Measurements from ENCODE around the gene TARBP1. TPM values are rescaled to one million over a fixed set of nuclear protein-coding genes. Genes with fewer than 3 reads are reported as not detected.

The TARBP1 gene
- total and polyA plus RNA-seq, 2 of the 13 experiments (the other 11 are each of a cell fraction or from before 2014, with no cell fraction given): 37.7 to 67.0 TPM

GRCh38 chr1:234355782-234356510, 123.0 kb downstream of the TARBP1 start (continued):
- TF ChIP-seq ZNF800 (CRISPR knock-in tag; IDR thresholded peaks at IDR 0.05) (no peak), HDAC1 (CRISPR knock-in tag; IDR thresholded peaks at IDR 0.05) (peak; percentile 56; the same call in 1 of the 2 replicates), FOXA1 (IDR thresholded peaks at IDR 0.05) (no peak), FOXA1 (CRISPR knock-in tag; IDR thresholded peaks at IDR 0.05) (peak; percentile 59; the same call in 1 of the 2 replicates), ZNF234 (CRISPR knock-in tag; conservative IDR thresholded peaks at IDR 0.05) (no peak), MED8 (CRISPR knock-in tag; IDR thresholded peaks at IDR 0.05; ENCODE audit: insufficient replicate concordance) (no peak), ZNF547 (CRISPR knock-in tag; IDR thresholded peaks at IDR 0.05) (no peak), ZNF609 (CRISPR knock-in tag; IDR thresholded peaks at IDR 0.05; ENCODE audit: borderline replicate concordance) (peak; percentile 43; the same call in 1 of the 2 replicates), ZNF33A (CRISPR knock-in tag; IDR thresholded peaks at IDR 0.05; ENCODE audit: borderline replicate concordance) (no peak), SNAPC2 (CRISPR knock-in tag; IDR thresholded peaks at IDR 0.05) (no peak), DNMT3B (CRISPR knock-in tag; conservative IDR thresholded peaks at IDR 0.05) (no peak), SAP130 (CRISPR knock-in tag; IDR thresholded peaks at IDR 0.05; ENCODE audit: low read depth) (0 out of 2 replicates have a peak, but pooled peaks have one; percentile 26), SNAI1 (CRISPR knock-in tag; IDR thresholded peaks at IDR 0.05; ENCODE audit: borderline replicate concordance) (no peak), ZBTB14 (CRISPR knock-in tag; IDR thresholded peaks at IDR 0.05) (no peak), LCORL (IDR thresholded peaks at IDR 0.05) (no peak), LCORL (CRISPR knock-in tag; IDR thresholded peaks at IDR 0.05) (no peak), ZNF232 (CRISPR knock-in tag; IDR thresholded peaks at IDR 0.05; ENCODE audit: borderline replicate concordance) (no peak), ZNF614 (CRISPR knock-in tag; IDR thresholded peaks at IDR 0.05; ENCODE audit: borderline replicate concordance) (no peak), ARID2 (CRISPR knock-in tag; IDR thresholded peaks at IDR 0.05; ENCODE audit: borderline replicate concordance) (no peak), NAIF1 (CRISPR knock-in tag; IDR thresholded peaks at IDR 0.05; ENCODE audit: borderline replicate concordance) (no peak), EP300 (IDR thresholded peaks at IDR 0.05; ENCODE audit: low read depth in 2 of 2, low read length in 2 of 2) (peak in 1 of 2 experiments; percentile 57; a peak in 1 of 4 replicates), EP300 (CRISPR knock-in tag; IDR thresholded peaks at IDR 0.05; ENCODE audit: borderline replicate concordance) (no peak), THYN1 (CRISPR knock-in tag; IDR thresholded peaks at IDR 0.05; ENCODE audit: borderline replicate concordance, low read depth) (no peak), HNF4A (CRISPR knock-in tag; IDR thresholded peaks at IDR 0.05) (peak; percentile 71)
